Keratinocyte (primary cell): ENCODE data around the gene PRKN. TPM values are rescaled to one million over a fixed set of nuclear protein-coding genes. Genes with fewer than 3 reads are reported as not detected.

Experiments used
- DNase-seq: peaks from one replicate; pipeline ENCODE4 v3.0.0-alpha.2; 2011; ENCODE audit warnings: low read depth, missing footprints, low spot score
- FAIRE-seq: peaks from 2 replicates; lab custom pipeline; 2011; peaks lifted over from hg19 to GRCh38; lab: Jason Lieb, UNC
- H2AFZ ChIP-seq: 2 replicates; pipeline ENCODE4 v1.6.0; 2012; ENCODE audit warnings: low read length, control low read depth, inconsistent platforms; ENCODE audit not compliant: control insufficient read depth
- H3K27ac ChIP-seq: 2 replicates; pipeline ENCODE4 v1.5.1; 2011; ENCODE audit warnings: low read length; ENCODE audit not compliant: control insufficient read depth, insufficient read depth
- H3K27me3 ChIP-seq: 3 replicates; pipeline ENCODE4 v1.6.0; 2011; ENCODE audit warnings: low read length; ENCODE audit not compliant: control insufficient read depth, insufficient read depth; ENCODE audit errors: extremely low read depth
- H3K36me3 ChIP-seq, 2 experiments: 2 replicates in 1 of 2; 3 replicates in 1 of 2; pipeline ENCODE4 v1.5.1; 2011; ENCODE audit warnings: low read length in 2 of 2, mild to moderate bottlenecking in 1 of 2; ENCODE audit not compliant: control insufficient read depth in 2 of 2, insufficient read depth in 2 of 2; ENCODE audit errors: extremely low read depth in 1 of 2
- H3K4me1 ChIP-seq: 3 replicates; pipeline ENCODE4 v1.5.1; 2011; ENCODE audit warnings: low read length; ENCODE audit not compliant: control insufficient read depth, insufficient read depth; ENCODE audit errors: extremely low read depth
- H3K4me2 ChIP-seq: 3 replicates; pipeline ENCODE4 v1.6.0; 2011; ENCODE audit warnings: low read depth, low read length; ENCODE audit not compliant: control insufficient read depth, insufficient read depth; ENCODE audit errors: extremely low read depth
- H3K4me3 ChIP-seq, 3 experiments: fragments of 200-600 bp in 1 of 3; sonication (generic) in 1 of 3; 2 replicates in 2 of 3; 3 replicates in 1 of 3; pipeline ENCODE4 v1.5.1; 2011 to 2016; ENCODE audit warnings: low read length in 3 of 3, mild to moderate bottlenecking in 3 of 3, control low read depth in 2 of 3, inconsistent platforms in 1 of 3, low read depth in 1 of 3, mixed read lengths in 1 of 3, mixed run types in 1 of 3, moderate library complexity in 1 of 3; ENCODE audit not compliant: control insufficient read depth in 2 of 3, insufficient read depth in 2 of 3; ENCODE audit errors: extremely low read depth in 1 of 3
- H3K79me2 ChIP-seq: 2 replicates; pipeline ENCODE4 v1.6.0; 2012; ENCODE audit warnings: low read length; ENCODE audit not compliant: control insufficient read depth, insufficient read depth
- H3K9ac ChIP-seq: 3 replicates; pipeline ENCODE4 v1.6.0; 2011; ENCODE audit warnings: low read length; ENCODE audit not compliant: control insufficient read depth, insufficient read depth; ENCODE audit errors: extremely low read depth
- H3K9me1 ChIP-seq: 3 replicates; pipeline ENCODE4 v1.6.0; 2011; ENCODE audit warnings: low read length; ENCODE audit not compliant: control insufficient read depth, insufficient read depth; ENCODE audit errors: extremely low read depth
- H3K9me3 ChIP-seq: 2 replicates; pipeline ENCODE4 v1.5.1; 2012; ENCODE audit warnings: low read depth, low read length; ENCODE audit not compliant: control insufficient read depth
- H4K20me1 ChIP-seq: 3 replicates; pipeline ENCODE4 v1.6.0; 2011; ENCODE audit warnings: low read length; ENCODE audit not compliant: control insufficient read depth, insufficient read depth; ENCODE audit errors: extremely low read depth
- EZH2 ChIP-seq: IDR thresholded peaks from one replicate; pipeline ENCODE4 v1.6.1; 2012; ENCODE audit warnings: inconsistent platforms, mild to moderate bottlenecking, low read length, moderate library complexity
- dilution Hi-C: fragments of 300-500 bp; cut with MboI; formaldehyde crosslinking; loops from one replicate; pipeline ENCODE4 v1.7.0; 2020; ENCODE audit warnings: low sequenced_read_pairs; ENCODE audit not compliant: extremely low pct_ligation_motif_present
- polyA plus RNA-seq, 5 experiments: library from polyadenylated mRNA; depleted of rRNA in 3 of 5; stranded (reverse) in 3 of 5; stranded (forward) in 1 of 5; unstranded in 1 of 5; fragments of >200 nt; gene quantifications; 1 replicate in 1 of 5; 2 replicates in 3 of 5; 3 replicates in 1 of 5; pipeline versions ENCODE4 v1.2.1 to v1.2.3, GENCODE V29; 2011 to 2012; ENCODE audit warnings: missing spikeins in 2 of 5, low read depth in 1 of 5, low replicate concordance in 1 of 5
- TF ChIP-seq, protein P1 (sequence below), 3 experiments: IDR thresholded peaks in 1 of 3; conservative IDR thresholded peaks in 1 of 3; optimal IDR thresholded peaks in 1 of 3; 2 replicates in 2 of 3; 3 replicates in 1 of 3; pipeline versions ENCODE3 to v1.5.1; 2011; ENCODE audit warnings: low read length in 3 of 3, mild to moderate bottlenecking in 3 of 3, moderate library complexity in 2 of 3, control low read depth in 1 of 3, inconsistent platforms in 1 of 3; ENCODE audit not compliant: insufficient read depth in 2 of 3; ENCODE audit errors: extremely low read depth in 1 of 3

The PRKN gene
- polyA plus RNA-seq, 1 donor (not counting 4 experiments of a cell fraction or from before 2014, with no cell fraction given) = 0.67 TPM

GRCh38 chr6:162706232-162706631 is 21.3 kb downstream of the PRKN start:
- no peak for TF ChIP-seq EZH2
- TF ChIP-seq, protein P1, sequence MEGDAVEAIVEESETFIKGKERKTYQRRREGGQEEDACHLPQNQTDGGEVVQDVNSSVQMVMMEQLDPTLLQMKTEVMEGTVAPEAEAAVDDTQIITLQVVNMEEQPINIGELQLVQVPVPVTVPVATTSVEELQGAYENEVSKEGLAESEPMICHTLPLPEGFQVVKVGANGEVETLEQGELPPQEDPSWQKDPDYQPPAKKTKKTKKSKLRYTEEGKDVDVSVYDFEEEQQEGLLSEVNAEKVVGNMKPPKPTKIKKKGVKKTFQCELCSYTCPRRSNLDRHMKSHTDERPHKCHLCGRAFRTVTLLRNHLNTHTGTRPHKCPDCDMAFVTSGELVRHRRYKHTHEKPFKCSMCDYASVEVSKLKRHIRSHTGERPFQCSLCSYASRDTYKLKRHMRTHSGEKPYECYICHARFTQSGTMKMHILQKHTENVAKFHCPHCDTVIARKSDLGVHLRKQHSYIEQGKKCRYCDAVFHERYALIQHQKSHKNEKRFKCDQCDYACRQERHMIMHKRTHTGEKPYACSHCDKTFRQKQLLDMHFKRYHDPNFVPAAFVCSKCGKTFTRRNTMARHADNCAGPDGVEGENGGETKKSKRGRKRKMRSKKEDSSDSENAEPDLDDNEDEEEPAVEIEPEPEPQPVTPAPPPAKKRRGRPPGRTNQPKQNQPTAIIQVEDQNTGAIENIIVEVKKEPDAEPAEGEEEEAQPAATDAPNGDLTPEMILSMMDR (optimal IDR thresholded peaks at IDR 0.05 in 1 of 3, IDR thresholded peaks at IDR 0.05 in 1 of 3, conservative IDR thresholded peaks at IDR 0.05 in 1 of 3; ENCODE audit: extremely low read depth in 1 of 3, insufficient read depth in 2 of 3, low read length in 3 of 3) = no peak
- H3K27ac ChIP-seq = no peak overlapping the region
- H3K36me3 ChIP-seq = no peaks in the 10 kb centered on the region
- no peaks in the 10 kb centered on the region for H3K4me1 ChIP-seq
- dilution Hi-C loops = no loop called here
- no peaks in the 10 kb centered on the region for H3K9me1 ChIP-seq
- DNase-seq (no peak), FAIRE-seq (no peak)
- no peaks in the 10 kb centered on the region for H3K9me3 ChIP-seq
- H3K4me3 ChIP-seq = no peak overlapping the region
- no peak overlapping the region for H2AFZ ChIP-seq
- no peak overlapping the region for H3K4me2 ChIP-seq
- no peaks in the 10 kb centered on the region for H3K79me2 ChIP-seq
- no peaks in the 10 kb centered on the region for H4K20me1 ChIP-seq
- no peak overlapping the region for H3K9ac ChIP-seq
- no peaks in the 10 kb centered on the region for H3K27me3 ChIP-seq

- Histone ChIP-seq H3K27ac (no peak overlapping the region), H3K4me3 (no peak overlapping the region), H3K4me2 (no peak overlapping the region), H3K36me3 (no peaks in the 10 kb centered on the region), H3K9me1 (no peaks in the 10 kb centered on the region), H3K79me2 (no peaks in the 10 kb centered on the region), H3K9ac (no peak overlapping the region), H3K4me1 (no peaks in the 10 kb centered on the region), H4K20me1 (no peaks in the 10 kb centered on the region), H3K9me3 (no peaks in the 10 kb centered on the region), H3K27me3 (no peaks in the 10 kb centered on the region), H2AFZ (no peak overlapping the region)
- dilution Hi-C loops = no loop called here
- DNase-seq (no peak), FAIRE-seq (no peak)
- TF ChIP-seq, protein P1 (optimal IDR thresholded peaks at IDR 0.05 in 1 of 3, IDR thresholded peaks at IDR 0.05 in 1 of 3, conservative IDR thresholded peaks at IDR 0.05 in 1 of 3; ENCODE audit: extremely low read depth in 1 of 3, insufficient read depth in 2 of 3, low read length in 3 of 3) = no peak
- TF ChIP-seq EZH2 = no peak
These were observed 21.8 kb downstream of the PRKN start for GRCh38 chr6:162705736-162706135.
